Neutrophil (primary cell): ENCODE data around the gene LTBP1.

Source experiments
- H3K27ac ChIP-seq: fragments of 200-600 bp; sonication (generic); 2 replicates; pipeline ENCODE4 v1.5.1; 2016; ENCODE audit warnings: mild to moderate bottlenecking, moderate library complexity
- H3K27me3 ChIP-seq: fragments of 200-600 bp; sonication (generic); 2 replicates; pipeline ENCODE4 v1.6.0; 2016; ENCODE audit warnings: mild to moderate bottlenecking
- H3K36me3 ChIP-seq: fragments of 200-600 bp; sonication (generic); 2 replicates; pipeline ENCODE4 v1.5.1; 2017
- H3K4me1 ChIP-seq, 2 experiments: fragments of 200-600 bp in 1 of 2; sonication (generic) in 1 of 2; 1 replicate in 1 of 2; 2 replicates in 1 of 2; pipeline versions ENCODE4 v1.5.1 to v1.6.1; 2013 to 2016; ENCODE audit warnings: low read depth in 1 of 2, low read length in 1 of 2, mild to moderate bottlenecking in 1 of 2, moderate library complexity in 1 of 2; ENCODE audit not compliant: control insufficient read depth in 1 of 2, insufficient read depth in 1 of 2
- H3K4me3 ChIP-seq, 2 experiments: fragments of 200-600 bp in 1 of 2; sonication (generic) in 1 of 2; 1 replicate in 1 of 2; 2 replicates in 1 of 2; pipeline ENCODE4 v1.5.1; 2013 to 2016; ENCODE audit warnings: low read depth in 1 of 2, low read length in 1 of 2, mild to moderate bottlenecking in 1 of 2, moderate library complexity in 1 of 2
- H3K9me3 ChIP-seq: fragments of 200-600 bp; sonication (generic); 2 replicates; pipeline ENCODE4 v1.5.1; 2016
- TF ChIP-seq, protein P1 (sequence below): fragments of 200-600 bp; sonication (generic); IDR thresholded peaks from 2 replicates; pipeline ENCODE4 v1.5.1; 2016; ENCODE audit warnings: antibody characterized with exemption

LTBP1 gene

DNA sequence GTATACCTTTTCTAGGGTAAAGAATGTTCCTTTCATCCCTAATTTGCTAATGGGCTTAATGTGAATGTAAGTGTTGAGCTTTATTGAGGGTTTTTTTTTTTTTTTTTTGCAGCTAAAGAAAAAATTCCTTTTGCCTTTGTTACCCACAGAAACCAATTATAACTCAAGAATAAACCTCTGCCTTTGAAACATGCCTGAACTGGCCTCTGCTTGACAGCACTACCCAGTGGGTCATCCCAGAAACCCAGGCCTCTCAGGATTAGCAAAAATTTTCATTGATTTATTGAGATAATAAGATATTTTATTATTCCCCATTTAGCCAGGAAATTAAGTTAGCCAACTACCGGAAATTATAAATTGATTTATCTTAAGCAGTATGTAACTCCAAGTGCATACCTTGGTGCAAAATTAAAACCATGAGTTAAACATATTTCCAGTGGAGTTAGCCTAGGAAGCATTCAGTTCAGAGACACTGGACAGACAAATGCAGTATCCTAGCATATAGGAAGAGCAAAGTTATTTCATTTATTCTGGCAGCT, 462.7 kb downstream of the LTBP1 start:
- no peaks in the 10 kb centered on the region for H3K27me3 ChIP-seq
- no peaks in the 10 kb centered on the region for H3K36me3 ChIP-seq
- H3K4me1 ChIP-seq = no peaks in the 10 kb centered on the region
- no peaks in the 10 kb centered on the region for H3K9me3 ChIP-seq
- no peak overlapping the region for H3K4me3 ChIP-seq
- no peak overlapping the region for H3K27ac ChIP-seq
- TF ChIP-seq, protein P1, sequence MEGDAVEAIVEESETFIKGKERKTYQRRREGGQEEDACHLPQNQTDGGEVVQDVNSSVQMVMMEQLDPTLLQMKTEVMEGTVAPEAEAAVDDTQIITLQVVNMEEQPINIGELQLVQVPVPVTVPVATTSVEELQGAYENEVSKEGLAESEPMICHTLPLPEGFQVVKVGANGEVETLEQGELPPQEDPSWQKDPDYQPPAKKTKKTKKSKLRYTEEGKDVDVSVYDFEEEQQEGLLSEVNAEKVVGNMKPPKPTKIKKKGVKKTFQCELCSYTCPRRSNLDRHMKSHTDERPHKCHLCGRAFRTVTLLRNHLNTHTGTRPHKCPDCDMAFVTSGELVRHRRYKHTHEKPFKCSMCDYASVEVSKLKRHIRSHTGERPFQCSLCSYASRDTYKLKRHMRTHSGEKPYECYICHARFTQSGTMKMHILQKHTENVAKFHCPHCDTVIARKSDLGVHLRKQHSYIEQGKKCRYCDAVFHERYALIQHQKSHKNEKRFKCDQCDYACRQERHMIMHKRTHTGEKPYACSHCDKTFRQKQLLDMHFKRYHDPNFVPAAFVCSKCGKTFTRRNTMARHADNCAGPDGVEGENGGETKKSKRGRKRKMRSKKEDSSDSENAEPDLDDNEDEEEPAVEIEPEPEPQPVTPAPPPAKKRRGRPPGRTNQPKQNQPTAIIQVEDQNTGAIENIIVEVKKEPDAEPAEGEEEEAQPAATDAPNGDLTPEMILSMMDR = no peak

DNA sequence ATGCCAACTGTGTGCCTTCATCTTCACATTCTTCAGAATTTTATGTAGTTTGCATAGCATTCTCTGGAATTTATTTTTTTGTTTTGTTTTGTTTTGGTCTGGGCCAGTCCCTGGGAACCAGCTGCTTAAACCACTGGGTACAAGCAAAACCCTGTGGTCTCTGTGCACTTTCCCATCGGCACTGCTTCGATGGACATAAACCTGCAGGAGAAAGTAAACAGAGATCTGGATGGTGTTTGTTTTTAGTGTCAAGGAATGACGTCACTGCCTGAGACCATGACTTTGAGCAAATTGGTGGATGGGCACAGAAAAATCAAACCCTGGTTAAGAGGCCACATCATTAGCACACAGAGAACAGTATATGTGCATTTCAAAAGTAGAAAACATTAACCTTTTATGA, 465.0 kb downstream of the LTBP1 start:
- peaks cover 0 to 5% of the 10 kb centered on the region in 2 experiments for H3K4me1 ChIP-seq
- no peak overlapping the region for H3K4me3 ChIP-seq
- no peaks in the 10 kb centered on the region for H3K36me3 ChIP-seq
- no peaks in the 10 kb centered on the region for H3K27me3 ChIP-seq
- H3K9me3 ChIP-seq = no peaks in the 10 kb centered on the region
- H3K27ac ChIP-seq = no peak overlapping the region
- TF ChIP-seq, protein P1 = no peak

DNA sequence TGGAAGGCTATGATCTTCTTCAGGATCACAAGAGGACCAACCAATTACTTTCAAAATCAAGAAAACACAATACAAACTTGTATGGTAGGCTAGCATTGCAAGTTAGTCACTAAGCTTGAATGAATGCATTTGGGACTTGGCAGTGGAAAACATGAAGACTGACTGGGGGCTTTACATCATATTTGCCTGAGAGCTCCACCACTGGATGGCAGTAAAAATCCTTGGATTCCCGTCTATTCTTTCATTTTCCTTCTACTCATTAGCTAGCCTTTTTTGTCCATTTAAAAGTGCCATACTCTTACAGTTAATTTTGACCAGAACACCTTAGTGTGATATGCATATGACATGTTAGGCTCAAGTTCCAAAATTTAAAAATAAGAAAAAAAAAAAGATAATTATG, 466.2 kb downstream of the LTBP1 start:
- H3K4me1 ChIP-seq = peaks cover 0 to 5% of the 10 kb centered on the region in 2 experiments
- H3K27me3 ChIP-seq = no peaks in the 10 kb centered on the region
- H3K27ac ChIP-seq = no peak overlapping the region
- no peaks in the 10 kb centered on the region for H3K36me3 ChIP-seq
- TF ChIP-seq, protein P1 = no peak
- no peak overlapping the region for H3K4me3 ChIP-seq
- H3K9me3 ChIP-seq = no peaks in the 10 kb centered on the region

DNA sequence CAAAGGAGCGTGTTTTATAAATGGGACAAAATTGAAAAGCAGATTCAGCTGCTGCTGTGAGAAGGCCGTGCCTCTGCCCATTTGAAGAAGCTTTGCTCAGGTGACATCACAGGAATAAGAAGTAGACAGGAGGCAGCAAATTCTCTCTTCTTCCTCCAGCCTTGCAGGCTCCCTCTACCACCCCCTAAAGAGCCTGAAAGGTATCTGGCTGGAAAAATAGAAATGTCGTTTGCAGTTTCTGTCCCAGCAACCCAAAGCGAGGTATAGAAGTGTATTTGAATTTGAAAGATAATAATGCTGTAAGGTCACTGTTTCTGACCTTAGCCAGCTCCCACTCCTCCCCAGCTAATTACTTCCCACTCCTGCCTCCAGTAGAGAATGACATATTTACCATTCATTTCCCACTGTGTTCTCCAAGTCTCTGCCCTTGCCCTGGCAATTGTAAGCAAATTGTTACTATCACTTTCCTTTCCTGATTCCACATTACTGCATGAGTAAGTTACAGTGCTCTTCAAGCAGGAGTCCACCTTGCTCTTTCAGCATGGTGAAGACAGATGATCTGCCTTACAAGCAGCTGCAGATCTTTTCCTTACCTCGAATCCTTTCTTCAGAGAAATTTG, 472.9 kb downstream of the LTBP1 start:
- H3K4me1 ChIP-seq = peaks cover 0 to 5% of the 10 kb centered on the region in 2 experiments
- H3K9me3 ChIP-seq = no peaks in the 10 kb centered on the region
- no peak overlapping the region for H3K27ac ChIP-seq
- TF ChIP-seq, protein P1 = no peak
- no peaks in the 10 kb centered on the region for H3K27me3 ChIP-seq
- H3K36me3 ChIP-seq = no peaks in the 10 kb centered on the region
- no peak overlapping the region for H3K4me3 ChIP-seq

DNA sequence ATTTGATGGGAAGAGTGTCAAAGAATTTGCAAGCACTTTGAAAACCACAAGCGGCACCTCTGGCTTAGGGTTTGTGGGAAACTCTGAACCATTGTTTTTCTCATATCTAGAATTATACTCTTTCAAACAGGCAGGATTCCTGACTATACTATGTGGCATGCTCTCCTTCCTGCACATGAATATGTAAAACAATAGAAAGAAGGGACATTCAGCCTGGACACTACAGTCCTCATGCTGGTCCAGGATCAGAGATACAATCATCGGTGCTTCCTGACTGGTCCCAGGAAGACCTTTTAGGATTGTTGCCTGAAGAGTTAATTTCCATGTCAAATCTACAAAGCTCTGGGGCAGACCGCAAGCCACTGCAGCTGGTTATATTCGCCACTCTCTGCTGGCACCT, 474.0 kb downstream of the LTBP1 start:
- no peaks in the 10 kb centered on the region for H3K36me3 ChIP-seq
- TF ChIP-seq, protein P1 = no peak
- H3K27ac ChIP-seq = no peak overlapping the region

More for the DNA sequence above, 474.0 kb downstream of the LTBP1 start:
- Histone ChIP-seq H3K4me3 (no peak overlapping the region), H3K9me3 (no peaks in the 10 kb centered on the region), H3K4me1 (peaks cover 0 to 2% of the 10 kb centered on the region in 2 experiments), H3K27me3 (no peaks in the 10 kb centered on the region)
